Muscle of back (tissue), 11 donors: ENCODE results near the gene FAM72B. TPM values are rescaled to one million over a fixed set of nuclear protein-coding genes. Genes with fewer than 3 reads are reported as not detected.
"Not testable (repeated sequence)": the region's sequence is repeated elsewhere in the genome, so short reads cannot be mapped to it uniquely, and the experiment has no call there.

Experiments used
- DNase-seq, 3 donors: peaks; one replicate each; pipeline versions ENCODE4 v3.0.0 to v3.0.0-alpha.2; 2013
- polyA plus RNA-seq, 10 donors: library from polyadenylated mRNA; unstranded; fragments of 120-200 nt; gene quantifications; one replicate each; pipeline ENCODE4 v1.2.1, GENCODE V29; 2013; ENCODE audit not compliant: insufficient read length in 10 of 10

FAM72B gene
- polyA plus RNA-seq, 10 donors = 2.2 to 6.3 (median 3.6) TPM

DNA sequence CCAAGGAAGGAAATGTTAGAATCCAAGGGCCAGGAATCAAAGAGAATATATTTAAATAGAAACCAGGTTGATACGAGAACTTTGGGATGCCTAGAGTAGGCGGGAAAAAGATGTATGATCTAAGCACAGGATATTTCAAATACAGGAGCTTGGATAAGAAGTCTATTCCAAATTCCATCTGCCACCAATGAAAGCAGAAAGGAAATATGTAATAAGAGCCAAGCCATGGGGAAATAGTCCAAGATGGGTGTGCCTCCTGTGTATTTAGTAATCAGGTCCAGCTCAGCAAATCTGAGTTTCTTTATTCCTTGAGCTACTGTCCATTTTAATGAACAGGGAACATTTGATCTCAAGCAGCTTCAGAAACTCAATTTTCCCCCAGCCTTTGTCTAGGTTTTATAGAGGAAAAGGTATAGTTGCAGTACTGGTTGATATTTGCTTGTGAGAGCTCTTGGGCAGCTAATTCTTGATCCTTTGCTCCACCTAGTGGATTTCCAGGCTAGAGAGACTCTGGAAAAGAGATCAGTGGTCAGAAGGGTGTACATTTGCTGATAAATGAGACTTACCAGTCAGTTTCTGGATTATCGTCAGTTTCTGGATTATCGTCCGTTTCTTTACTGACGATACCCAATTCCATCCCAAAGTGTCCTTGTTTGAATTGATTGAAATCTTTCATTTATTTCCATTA lies 28.3 kb downstream of the FAM72B start:
- DNase-seq = peak in 2 of 3 donors; percentile 20 to 42

DNA sequence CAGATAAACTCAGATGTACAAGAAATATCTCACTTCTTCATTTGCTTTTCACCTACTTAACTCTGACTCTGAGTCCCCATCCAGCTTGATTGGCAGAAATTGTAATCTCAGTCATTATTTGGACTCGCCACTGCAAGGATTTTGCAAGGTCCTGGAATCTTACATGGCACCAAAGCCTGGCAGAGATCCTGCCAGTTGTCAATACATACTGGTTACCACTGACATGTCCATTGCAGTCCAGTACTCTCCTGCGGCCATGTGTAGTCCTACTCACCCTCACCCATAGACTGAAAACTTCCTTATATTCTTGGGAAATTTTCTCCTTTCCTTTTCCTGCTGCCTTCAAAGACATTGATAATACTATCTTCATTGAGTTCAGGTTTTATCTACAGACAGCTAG lies 29.3 kb downstream of the FAM72B start:
- not testable (repeated sequence) for DNase-seq

DNA sequence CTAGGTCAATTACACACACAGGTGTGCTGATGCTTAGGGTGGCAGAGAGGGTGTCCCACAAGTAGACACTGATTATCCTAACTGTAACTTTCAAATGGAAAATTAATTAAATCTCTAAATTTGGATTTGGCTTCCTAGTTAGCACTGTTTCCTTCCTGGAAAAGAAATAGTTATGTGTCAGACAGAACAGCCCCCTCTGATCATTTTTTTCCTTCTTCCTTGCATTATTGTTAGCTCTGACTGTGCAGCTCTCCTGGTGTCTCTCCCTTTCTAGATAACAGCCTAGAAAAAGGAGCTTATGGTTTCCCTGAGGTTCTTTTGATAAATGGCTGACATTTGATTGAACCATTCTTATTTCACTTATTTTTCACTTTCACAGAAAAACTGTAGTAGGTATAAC lies 31.4 kb downstream of the FAM72B start:
- not testable (repeated sequence) for DNase-seq

- DNase-seq = not testable (repeated sequence)
These were observed 32.8 kb downstream of the FAM72B start for GRCh38 chr1:121151294-121151693.

DNA sequence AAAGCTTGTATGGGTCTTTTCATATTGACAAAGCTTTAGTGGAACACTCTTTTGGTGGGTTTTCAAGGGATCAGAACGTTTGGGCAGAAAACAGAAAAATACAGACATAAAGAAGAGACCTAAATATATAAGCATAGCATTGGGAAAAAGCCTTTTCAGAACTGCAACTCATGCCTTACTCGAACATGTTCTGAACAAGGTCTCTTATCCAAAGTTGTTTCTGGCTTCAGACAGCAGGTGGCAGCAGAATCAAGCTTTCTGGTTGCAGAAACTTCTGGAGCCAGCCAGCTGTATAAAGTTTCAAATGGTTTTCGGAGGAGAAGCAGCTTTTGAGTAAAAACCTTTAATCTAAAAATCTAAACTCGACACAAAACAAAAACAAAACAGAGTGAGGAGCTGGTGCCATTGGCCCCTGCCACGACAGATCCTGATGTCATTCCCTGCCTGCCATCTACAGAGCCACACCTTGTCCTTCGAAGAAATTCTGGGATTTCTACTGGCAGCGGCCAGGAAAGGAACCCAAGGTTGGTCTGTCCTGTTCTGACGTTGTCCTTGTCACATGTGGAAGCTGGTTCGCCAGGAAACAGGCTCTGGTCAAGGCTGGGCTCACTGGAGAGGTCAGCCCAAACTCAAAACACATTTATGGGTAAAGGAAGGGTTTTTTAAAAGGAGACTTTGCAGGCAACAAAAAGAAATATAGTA lies 35.5 kb downstream of the FAM72B start:
- not testable (repeated sequence) for DNase-seq

GRCh38 chr1:121140393-121140792 lies 43.7 kb downstream of the FAM72B start:
- DNase-seq = not testable (repeated sequence)

GRCh38 chr1:121131494-121131893 lies 52.6 kb downstream of the FAM72B start:
- DNase-seq = not testable (repeated sequence)

DNA sequence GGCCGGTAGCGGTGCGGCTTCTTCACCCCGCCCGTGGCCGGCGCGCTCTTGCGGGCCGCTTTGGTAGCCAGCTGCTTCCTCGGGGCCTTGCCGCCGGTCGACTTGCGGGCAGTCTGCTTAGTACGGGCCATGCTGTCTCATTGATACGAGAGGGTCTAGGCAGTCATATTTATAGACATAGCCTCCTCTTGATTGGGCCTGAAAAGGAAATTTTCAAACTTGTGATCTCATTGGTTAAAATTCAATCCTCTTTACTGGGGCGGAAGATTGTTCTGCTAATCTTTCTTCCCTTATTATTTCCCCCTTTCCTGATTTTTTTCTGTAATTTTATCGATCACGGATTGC lies 65.7 kb downstream of the FAM72B start:
- peak in 2 of 3 donors; percentile 7 to 9 for DNase-seq

Other genes starting within 250 kb of the FAM72B start
- 10 to 100 TPM; 15.3 to 26.8 (median 22.6) TPM for gene SRGAP2C, start 635 bp upstream of the FAM72B start, polyA plus RNA-seq